GM21717 (cell line): ENCODE measurements around the gene SLC25A21.
A peak's percentile ranks its signal among the peaks of the same experiment; 100 is the strongest.
"Not testable (repeated sequence)": the region's sequence is repeated elsewhere in the genome, so short reads cannot be mapped to it uniquely, and the experiment has no call there.

Experiments used
- ATAC-seq: cut with Tn5 transposase; IDR thresholded peaks from one replicate; pipeline ENCODE4 v1.9.1; 2021; ENCODE audit warnings: mild to moderate bottlenecking, moderate library complexity; ENCODE audit not compliant: unreplicated experiment

SLC25A21 gene

DNA sequence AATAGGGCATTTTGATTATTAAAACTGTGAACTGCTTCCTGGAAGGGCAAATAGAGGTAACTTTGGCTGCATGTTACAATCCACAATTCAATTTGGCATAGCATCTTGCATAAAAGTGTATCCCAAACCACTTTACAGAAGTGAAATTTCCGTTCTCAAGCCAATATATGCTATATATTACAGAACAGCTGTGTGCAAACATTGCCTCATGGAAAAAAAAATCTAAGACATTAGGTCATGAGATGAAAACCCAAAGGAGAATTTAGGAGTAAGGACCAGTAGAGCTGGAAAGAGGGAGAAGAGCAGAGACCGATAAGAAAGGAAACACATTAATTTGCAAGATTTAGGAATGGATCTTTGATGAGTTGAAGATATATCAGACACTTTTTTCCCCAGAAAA is 271.6 kb downstream of the SLC25A21 start:
- ATAC-seq, result no peak

DNA sequence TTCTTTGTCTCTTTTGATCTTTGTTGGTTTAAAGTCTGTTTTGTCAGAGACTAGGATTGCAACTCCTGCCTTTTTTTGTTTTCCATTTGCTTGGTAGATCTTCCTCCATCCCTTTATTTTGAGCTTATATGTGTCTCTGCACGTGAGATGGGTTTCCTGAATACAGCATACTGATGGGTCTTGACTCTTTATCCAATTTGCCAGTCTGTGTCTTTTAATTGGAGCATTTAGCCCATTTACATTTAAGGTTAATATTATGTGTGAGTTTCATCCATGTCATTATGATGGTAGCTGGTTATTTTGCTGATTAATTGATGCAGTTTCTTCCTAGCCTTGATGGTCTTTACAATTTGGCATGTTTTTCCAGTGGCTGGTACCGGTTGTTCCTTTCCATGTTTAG is 276.1 kb downstream of the SLC25A21 start:
- ATAC-seq, result not testable (repeated sequence)

DNA sequence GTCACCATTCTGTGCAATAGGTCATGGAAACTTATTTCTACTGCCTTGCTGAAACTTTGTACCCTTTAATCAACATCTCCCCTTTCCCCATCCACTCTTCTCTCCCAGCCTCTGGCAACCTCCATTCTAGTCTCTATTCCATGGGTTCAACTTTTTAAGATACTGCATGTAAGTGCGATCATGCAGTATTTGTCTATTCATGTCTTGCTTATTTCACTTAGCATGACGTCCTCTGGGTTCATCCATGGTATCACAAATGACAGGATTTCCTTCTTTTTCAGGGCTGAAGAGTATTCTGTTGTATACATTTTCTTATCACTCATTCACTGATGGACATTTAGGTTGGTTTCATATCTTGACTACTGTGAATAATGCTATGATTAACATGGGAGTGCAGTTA is 288.4 kb downstream of the SLC25A21 start:
- ATAC-seq, result no peak

DNA sequence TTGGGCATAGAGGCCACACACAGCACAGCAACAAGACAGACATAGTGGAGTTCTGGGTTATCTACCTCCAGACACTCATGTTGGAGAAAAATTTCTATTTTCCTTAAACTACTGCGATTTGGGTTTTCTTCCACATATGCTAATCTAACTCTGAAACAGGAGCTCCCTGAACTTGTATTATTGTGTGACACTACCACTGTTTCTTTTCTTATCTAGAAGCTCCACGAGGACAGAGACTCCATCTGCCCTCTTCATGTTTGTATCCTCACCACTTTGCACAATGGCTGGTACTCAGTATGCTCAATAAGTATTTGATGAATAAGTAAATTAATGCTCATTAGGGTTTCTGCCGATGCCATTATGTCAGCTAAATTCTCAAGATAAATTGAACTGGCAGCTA is 292.1 kb downstream of the SLC25A21 start:
- no peak for ATAC-seq

DNA sequence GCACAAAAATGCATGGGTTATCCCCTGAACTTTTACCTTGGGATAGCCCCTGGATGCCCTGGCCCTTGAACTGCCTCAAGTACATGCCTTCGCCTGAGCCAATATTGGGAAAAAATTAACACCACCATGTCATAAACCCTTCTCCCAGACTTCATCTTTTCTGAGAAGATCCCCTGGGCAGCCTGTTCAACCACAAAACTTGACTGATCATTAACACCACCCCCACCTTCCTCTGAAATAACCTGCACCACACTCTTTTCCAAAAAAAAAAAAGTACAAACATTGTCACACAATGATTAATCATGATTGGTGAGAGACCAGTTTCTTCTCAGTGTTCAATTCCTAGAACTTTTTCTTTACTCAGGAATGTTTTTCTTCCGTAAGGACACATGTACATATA is 292.8 kb downstream of the SLC25A21 start:
- ATAC-seq, result no peak

DNA sequence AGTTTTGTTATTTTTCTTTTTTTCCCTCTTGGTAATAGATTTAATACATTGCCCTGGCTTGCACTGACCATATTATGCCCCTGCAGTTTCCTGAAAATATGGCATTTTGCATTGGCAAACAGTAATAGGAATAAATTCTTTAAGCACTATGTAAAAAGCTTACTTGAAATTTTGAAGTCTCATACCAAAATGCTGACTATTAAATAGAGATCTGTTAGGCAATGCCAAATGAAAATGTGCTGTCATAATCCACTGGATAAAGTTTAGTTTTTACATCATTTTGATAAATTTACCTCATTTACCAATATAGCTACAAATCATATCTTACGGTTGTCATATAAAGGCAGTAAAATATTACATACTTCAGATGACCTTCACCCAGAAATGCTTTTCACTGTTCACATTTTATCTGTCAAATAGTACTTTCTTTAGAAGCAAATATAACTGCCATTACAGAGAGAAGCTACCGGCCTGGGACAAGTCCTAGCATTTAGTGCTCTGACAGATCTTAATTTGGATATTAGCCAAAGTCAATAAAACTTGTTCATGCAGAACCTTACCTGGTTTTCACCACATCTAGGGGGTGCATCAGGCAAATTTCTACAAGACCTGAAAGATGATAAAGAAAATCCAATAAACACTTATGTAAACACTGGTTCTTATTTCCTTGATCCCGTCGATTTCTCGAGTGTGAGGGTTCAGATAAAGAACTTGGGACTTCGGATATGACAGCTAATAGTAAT is 297.8 kb downstream of the SLC25A21 start:
- no peak for ATAC-seq

DNA sequence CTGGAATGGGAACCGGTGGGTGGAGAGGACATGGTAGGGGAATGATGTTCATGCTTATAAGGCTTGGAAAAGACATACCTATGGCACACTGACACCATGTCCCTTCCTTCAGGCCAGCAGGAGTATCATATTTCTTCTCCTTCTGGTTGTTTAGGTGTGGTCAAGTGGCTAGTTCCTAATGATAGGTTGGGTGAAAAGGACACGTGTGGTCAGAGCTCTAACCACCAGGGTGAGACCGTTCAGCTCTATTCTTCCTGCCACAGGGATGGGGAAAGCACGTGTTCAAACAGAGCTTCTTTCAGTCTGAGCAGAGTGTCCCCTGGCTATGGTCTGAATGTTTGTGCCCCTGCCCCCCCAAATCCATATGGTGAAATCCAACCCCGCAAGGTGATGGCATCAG is 301.6 kb downstream of the SLC25A21 start:
- no peak for ATAC-seq

DNA sequence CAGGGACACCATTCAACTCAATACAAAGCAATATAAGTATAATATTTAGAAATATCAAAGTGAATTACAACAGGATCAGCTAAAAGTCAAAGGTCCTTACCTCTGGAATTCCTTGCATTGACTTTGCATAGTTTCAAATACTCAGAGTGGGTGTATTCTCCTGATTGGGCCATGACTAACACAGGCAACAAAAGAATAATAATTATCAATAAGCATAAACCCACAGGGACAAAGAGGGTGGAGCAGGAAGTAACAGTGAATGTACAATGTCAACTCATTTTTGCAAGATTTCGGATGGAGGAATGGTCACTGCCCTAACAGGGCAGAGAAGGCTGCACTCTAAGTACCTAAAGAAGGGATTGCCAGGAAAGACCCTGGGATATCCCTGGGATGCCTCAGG is 303.3 kb downstream of the SLC25A21 start:
- ATAC-seq, result no peak

DNA sequence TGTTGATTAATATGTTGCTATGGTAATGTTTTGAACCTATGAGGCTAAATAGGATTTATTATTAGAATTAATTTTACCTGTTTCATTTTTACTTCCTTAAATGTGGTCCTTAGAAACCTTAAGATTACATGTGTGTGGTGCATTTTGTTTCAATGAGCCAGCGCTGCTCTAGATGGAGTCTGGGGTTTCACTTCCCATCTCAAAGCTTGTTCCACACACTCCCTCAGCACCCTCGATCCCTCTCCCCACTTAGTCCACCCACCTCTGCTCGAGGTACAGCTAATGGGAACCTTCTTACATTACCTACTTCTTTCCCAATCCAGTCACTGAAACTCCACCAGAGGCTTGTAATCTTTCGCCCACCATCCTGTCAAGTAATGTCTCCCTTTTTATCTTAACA is 305.5 kb downstream of the SLC25A21 start:
- peak; percentile 90 for ATAC-seq

DNA sequence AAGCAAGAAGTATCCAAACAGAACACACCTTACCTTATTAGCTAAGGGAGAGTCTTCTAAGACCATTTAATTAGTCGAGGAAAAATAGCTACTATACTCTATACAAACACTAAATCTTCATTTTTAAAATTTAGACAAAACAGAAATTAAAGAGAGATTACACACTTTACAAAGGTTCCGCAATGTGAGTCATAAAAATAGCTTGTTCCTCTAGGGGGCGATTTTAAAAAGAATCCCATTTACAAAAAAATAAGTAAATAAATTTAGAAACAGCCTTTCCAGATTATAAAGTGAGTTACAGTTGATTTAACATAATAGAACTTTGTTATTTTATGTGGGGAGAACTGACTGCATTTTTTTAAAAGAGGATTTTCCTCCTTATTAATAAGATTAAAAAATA is 309.1 kb downstream of the SLC25A21 start:
- no peak for ATAC-seq

DNA sequence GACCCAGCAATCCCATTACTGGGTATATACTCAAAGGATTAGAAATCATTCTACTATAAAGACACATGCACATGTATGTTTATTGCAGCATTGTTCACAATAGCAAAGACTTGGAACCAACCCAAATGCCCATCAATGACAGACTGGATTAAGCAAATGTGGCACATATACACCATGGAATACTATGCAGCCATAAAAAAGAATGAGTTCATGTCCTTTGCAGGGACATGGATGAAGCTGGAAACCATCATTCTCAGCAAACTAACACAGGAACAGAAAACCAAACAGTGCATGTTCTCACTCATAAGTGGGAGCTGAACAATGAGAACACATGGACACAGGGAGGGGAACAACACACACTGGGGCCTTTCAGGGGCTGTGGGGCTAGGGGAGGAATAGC is 310.2 kb downstream of the SLC25A21 start:
- not testable (repeated sequence) for ATAC-seq

DNA sequence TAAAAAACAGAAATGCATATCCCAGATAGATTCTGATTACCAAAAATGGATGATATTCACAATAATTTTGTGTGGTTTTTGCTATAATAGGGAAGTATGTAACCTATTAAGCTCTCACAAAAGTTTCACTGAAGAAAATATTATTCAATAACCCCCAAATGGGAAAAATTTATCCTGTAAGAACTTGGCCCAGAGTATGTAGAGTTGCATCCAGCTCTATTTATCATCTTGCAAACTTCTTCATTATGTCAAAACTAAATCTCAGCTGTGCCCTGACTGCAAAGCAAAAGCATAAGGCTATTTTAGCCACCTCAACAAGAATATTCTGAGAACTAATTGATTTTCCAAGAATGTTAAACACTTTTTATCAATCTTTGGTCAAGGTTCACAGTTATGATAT is 311.6 kb downstream of the SLC25A21 start:
- no peak for ATAC-seq

DNA sequence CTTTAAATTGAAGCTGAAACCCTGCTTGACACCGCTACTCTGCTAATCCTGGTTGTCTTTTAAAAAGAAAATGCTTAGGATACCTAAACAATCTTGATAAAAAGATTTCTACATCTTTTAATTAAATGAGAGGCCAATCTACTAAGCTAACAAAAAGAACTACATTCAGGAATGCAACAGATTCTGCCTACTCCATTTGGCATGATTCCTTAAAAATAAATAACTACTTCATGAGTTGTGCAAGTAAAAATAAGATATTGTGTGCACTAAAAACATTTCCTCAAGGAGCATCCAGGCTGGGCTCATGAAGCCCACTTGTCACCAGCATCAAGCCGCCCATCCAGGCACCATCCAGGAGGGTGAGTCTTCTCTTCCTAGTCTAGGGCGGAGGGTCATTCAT is 313.3 kb downstream of the SLC25A21 start:
- no peak for ATAC-seq

DNA sequence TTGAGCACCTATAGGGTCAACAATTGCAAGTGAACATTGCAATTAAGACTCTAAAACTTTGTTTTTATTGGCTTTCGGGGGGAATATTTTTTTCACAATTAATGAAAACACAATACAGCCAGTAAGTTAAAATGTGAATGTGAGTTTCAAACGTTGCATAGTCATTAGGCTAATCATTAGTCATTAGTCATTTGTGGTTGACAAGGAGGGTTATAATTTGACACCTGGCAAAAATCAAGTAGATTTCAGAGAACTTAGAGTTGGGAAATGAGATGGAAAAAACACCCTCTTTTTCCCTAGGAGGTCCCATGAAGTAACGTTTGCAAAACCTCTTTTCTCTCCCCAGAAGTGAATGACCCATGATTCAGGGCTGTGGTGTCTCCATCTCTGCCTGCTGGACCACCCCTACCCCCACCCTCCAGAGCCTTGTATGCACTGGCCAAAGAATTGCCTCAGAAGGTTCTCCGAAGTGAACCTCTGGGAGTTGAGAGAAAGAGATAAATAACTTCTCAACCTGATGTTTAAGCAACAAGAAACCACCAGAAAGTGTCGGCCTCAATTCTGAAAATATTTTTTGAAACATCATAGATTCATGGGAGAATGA is 314.5 kb downstream of the SLC25A21 start:
- ATAC-seq, result no peak

DNA sequence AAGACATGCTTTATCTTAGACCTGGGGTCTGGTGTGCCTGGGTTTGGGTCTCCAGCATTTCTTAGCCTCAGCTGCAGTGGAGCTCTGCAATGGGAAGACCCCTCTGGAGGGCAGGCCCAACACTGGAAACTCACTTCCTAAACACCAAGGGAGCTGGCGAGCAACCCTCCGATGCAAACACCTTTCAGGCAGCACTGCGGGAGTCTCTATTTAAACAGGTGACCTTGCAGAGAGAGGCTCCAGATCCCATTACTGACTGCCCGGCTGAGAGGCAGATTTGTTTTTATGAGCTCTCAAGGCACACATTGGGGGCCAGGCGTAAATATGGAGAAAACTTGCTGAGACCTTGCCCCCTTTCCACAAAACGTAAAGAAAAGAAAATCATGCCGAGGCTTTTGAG is 315.3 kb downstream of the SLC25A21 start:
- no peak for ATAC-seq

DNA sequence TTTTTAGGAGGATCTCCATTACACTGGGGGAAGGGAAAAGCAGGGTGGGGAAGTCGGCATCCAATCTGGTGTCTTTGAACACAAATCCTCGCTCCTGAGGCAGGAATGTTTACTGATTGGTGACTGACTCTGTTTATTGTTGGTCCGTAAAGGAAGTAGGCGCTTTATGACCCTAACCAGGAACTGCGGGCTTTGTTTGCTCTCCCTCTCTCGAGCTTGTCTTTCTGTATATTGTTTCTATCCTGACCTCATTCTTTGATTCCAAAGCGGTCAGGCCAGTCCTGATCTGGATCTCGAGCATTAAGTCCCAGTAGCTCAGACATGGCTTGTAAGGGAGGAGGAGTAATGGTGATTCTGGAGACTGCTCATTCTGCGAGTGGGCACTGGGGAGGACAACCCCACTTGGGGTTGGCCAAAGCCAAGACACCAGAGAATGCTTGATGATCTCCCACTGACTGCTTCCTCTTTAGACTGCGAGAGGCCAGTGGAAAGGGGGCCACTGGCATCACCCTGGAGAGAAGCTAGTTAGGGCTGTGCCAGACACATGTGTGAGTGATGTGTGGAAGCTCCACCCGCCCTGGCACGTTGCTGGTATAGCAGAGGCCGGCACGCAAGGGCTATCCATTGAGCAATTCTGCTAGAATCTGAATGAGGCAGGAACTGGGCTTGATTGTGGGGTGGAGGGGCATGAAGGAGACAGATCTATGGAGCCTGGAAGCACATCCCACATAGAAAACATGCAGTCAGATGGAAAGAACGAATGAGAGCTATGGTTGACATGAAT is 316.1 kb downstream of the SLC25A21 start:
- ATAC-seq, result no peak

DNA sequence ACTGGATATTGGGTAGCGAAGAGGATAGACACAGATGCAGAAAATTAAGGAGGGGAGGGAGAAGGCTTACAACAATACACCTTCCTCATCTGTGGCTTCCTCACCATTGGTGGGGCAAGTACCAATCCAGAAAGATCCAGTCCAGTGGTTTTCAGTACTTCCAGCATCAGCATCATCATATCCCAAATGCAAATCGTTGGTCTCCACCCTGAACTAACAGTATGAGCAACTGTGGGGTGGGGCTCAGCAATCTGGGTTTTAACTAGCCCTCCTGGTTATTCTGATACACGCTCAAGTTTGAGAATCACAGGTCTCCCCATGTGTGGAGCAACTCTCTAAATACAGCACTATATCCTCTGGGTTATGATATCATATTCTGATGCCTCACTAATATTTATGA is 317.0 kb downstream of the SLC25A21 start:
- ATAC-seq, result no peak

DNA sequence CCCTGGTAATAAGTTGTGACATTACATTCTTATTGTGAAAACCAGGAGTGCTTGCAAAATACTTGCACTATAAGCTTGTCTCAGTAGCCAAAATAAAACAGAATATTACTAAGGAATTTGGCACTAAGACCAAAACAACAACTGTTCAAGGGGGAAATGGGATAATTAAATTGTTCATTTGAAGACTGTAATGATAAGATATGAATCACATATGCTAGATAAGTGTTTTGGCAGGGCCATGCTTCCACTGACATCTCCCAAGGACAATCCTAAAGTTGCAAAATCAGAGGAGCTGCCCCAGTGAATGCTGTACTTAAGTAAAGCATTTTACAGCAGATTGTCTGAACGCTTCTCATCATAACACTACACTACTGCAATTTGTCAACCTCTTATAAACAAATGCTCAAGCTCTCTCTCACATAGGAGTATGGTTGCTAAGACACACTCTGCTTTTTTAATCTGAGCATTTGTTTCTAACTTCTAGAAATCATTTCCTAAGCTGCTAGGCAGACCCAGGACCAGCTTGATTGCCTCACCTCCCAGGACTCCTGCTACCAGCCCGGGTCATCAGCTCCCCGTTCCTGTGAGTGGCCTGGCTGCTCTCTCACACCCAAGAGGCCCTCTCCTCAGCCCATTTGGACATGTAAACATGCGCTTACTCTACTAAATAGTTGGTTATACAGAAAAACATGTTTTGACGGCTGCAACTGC is 319.3 kb downstream of the SLC25A21 start:
- ATAC-seq, result no peak

DNA sequence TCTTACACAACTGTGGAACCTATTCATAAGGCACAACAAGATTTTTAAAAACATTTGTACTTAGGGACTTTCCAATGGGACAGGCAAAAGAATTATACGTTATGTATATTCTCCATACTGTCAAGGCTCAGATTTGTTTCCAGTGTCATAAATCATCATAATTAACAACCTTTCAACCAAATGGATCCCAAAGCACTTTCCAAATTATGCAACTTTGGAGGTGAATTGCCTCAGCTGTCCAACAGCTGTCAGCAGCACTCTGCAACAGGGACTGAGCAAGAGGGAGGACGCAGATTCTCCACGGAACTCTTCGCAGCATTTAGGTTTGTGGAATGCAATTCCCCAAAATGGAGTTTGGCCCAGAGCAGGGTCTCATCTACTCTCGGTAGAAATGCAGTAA is 324.2 kb downstream of the SLC25A21 start:
- no peak for ATAC-seq

DNA sequence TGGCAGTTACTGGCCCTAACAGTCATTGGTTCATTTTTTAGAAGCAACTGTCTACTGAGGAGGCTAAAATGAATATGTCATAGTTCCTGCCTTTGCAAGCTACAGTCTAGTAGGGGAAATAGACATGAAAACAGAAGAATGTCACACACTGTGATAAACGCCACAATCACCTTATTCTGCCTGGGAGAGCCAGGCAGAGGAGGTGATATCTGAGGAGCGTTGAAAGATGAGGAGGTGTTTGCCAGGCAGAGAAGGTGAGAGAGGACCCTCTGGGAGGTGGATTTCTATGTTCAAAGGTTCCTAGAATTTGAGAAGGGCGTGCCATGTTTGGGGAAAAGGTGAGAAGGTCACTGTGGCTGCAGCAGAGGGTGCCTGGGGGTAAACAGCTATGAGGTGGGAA is 325.0 kb downstream of the SLC25A21 start:
- ATAC-seq, result no peak

DNA sequence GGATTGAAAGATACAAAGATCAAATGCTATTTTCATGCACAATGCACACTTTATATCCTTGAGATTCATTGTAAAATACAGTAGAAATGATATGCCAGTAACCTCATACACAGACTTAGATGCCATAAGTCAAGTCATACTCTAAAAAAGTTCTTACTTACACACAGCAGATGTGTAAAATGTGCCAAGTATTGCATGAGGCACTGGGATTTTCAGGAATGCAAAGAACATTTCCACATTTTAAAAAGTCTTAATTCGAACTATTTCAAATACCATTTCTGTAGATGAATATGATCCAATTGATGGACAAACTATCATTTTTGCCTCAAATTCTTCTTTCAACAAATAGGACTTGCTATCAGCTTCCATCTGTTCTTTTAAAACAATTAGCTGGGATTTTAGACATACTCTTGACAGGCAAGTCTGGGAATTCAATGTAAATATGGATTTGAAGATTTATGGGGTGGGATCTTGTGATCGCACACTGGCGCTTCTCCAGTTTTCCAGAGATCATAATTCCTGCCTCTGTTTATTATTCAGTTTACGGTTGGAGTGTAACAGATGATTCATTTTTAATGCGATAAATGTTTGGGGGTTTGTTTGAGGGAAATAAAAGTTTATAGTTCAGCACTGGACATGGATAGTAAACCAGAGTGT is 326.9 kb downstream of the SLC25A21 start:
- ATAC-seq, result no peak
